ENCODE measurements around the gene ACACB. TPM values are rescaled to one million over a fixed set of nuclear protein-coding genes. Genes with fewer than 3 reads are reported as not detected.
A peak's percentile ranks its signal among the peaks of the same experiment; 100 is the strongest.

Gene ACACB
- total RNA-seq, 1 experiment from 2014 or later: 21.7 TPM

DNA sequence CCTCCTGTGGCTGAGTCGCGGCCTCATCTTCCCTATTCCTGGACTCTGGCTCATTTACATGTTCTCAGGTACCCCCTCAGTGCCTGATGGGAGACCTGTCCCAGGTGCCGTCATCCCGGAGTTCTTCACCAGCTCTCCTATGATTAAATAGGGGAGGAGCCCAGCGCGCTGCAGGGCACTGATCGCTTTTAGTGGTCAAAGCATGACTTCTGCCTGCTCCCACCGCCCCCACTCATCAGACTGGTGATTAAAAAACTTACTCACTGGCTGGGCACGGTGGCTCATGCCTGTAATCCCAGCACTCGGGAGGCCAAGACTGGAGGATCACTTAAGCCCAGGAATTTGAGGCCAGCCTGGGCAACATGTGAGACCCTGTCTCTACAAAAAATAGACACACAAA, 106.8 kb downstream of the ACACB start:
- POLR2A ChIA-PET (ENCODE audit: unreplicated experiment): no interaction called here
- H3K9me2 ChIP-seq (replicated peaks; ENCODE audit: low read length): no peaks in the 10 kb centered on the region
- DNase-seq (no peak), ATAC-seq (no peak)
- no peaks in the 10 kb centered on the region for H3K27me3 ChIP-seq (ENCODE audit: low read length)
- TF ChIP-seq EZH2phosphoT487 (IDR thresholded peaks at IDR 0.05; ENCODE audit: borderline replicate concordance, low read length) (no peak), EZH2 (IDR thresholded peaks at IDR 0.05; ENCODE audit: low read length, unreplicated experiment) (no peak)
- TF ChIP-seq, protein P1, sequence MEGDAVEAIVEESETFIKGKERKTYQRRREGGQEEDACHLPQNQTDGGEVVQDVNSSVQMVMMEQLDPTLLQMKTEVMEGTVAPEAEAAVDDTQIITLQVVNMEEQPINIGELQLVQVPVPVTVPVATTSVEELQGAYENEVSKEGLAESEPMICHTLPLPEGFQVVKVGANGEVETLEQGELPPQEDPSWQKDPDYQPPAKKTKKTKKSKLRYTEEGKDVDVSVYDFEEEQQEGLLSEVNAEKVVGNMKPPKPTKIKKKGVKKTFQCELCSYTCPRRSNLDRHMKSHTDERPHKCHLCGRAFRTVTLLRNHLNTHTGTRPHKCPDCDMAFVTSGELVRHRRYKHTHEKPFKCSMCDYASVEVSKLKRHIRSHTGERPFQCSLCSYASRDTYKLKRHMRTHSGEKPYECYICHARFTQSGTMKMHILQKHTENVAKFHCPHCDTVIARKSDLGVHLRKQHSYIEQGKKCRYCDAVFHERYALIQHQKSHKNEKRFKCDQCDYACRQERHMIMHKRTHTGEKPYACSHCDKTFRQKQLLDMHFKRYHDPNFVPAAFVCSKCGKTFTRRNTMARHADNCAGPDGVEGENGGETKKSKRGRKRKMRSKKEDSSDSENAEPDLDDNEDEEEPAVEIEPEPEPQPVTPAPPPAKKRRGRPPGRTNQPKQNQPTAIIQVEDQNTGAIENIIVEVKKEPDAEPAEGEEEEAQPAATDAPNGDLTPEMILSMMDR (conservative IDR thresholded peaks at IDR 0.05; ENCODE audit: low read depth, low read length): no peak
- no peak overlapping the region for H3K4me3 ChIP-seq (ENCODE audit: low read length)
- no peaks in the 10 kb centered on the region for H4K20me1 ChIP-seq (ENCODE audit: low read length)
- CTCF ChIA-PET: no interaction called here
- BruUV-seq (replicated peaks): no TSS peak
- H3K79me2 ChIP-seq (ENCODE audit: low read length): no peaks in the 10 kb centered on the region
- no peaks in the 10 kb centered on the region for H3K4me1 ChIP-seq (ENCODE audit: insufficient read depth, low read length)
- H3K9me3 ChIP-seq (ENCODE audit: low read length): no peaks in the 10 kb centered on the region
- no peaks in the 10 kb centered on the region for H3F3A ChIP-seq (ENCODE audit: low read length, unreplicated experiment)
- H3K36me3 ChIP-seq (ENCODE audit: low read depth, low read length): 0 out of 2 replicates have a peak, but pooled peaks cover 12% of the 10 kb centered on the region
- H3K27ac ChIP-seq (ENCODE audit: low read length): no peak overlapping the region
- H2AFZ ChIP-seq (ENCODE audit: low read length): no peak overlapping the region
- intact Hi-C loops (cut with micrococcal nuclease): no loop called here
- H3K9ac ChIP-seq (ENCODE audit: low read length): no peak overlapping the region
- no peak overlapping the region for H3K4me2 ChIP-seq (ENCODE audit: low read length)

DNA sequence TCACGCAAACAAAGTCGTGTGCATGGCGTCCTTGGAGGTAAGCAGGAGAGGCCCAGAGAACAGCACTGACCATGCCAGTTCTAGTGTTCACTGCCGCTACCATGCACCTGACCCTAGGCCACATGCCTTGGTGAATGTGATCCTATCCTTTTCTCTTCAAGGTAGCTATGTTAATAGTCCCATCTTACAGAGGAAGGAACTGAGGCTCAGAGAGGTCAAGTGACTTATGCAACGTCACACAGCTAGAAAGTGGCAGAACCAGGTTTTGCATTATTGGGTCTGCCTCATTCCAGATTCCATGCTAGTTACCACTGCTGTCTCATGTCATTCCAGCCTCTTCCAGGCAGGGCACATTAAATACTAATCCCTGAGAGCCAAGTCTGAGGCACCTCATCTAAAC, 107.5 kb downstream of the ACACB start:
- Histone ChIP-seq H3K27ac (ENCODE audit: low read length) (no peak overlapping the region), H3K9me2 (replicated peaks; ENCODE audit: low read length) (no peaks in the 10 kb centered on the region), H4K20me1 (ENCODE audit: low read length) (no peaks in the 10 kb centered on the region), H2AFZ (ENCODE audit: low read length) (no peak overlapping the region), H3K27me3 (ENCODE audit: low read length) (no peaks in the 10 kb centered on the region), H3K36me3 (ENCODE audit: low read depth, low read length) (0 out of 2 replicates have a peak, but pooled peaks cover 12% of the 10 kb centered on the region), H3K9ac (ENCODE audit: low read length) (no peak overlapping the region), H3K79me2 (ENCODE audit: low read length) (no peaks in the 10 kb centered on the region), H3K9me3 (ENCODE audit: low read length) (no peaks in the 10 kb centered on the region), H3K4me3 (ENCODE audit: low read length) (no peak overlapping the region), H3F3A (ENCODE audit: low read length, unreplicated experiment) (no peaks in the 10 kb centered on the region), H3K4me2 (ENCODE audit: low read length) (no peak overlapping the region), H3K4me1 (ENCODE audit: insufficient read depth, low read length) (no peaks in the 10 kb centered on the region)
- ChIA-PET POLR2A (ENCODE audit: unreplicated experiment) (no interaction called here), CTCF (no interaction called here)
- TF ChIP-seq EZH2phosphoT487 (IDR thresholded peaks at IDR 0.05; ENCODE audit: borderline replicate concordance, low read length): no peak
- no peak for TF ChIP-seq EZH2 (IDR thresholded peaks at IDR 0.05; ENCODE audit: low read length, unreplicated experiment)
- TF ChIP-seq, protein P1 (conservative IDR thresholded peaks at IDR 0.05; ENCODE audit: low read depth, low read length): no peak
- intact Hi-C loops (cut with micrococcal nuclease): no loop called here
- BruUV-seq (replicated peaks): no TSS peak
- ATAC-seq (no peak), DNase-seq (no peak)

DNA sequence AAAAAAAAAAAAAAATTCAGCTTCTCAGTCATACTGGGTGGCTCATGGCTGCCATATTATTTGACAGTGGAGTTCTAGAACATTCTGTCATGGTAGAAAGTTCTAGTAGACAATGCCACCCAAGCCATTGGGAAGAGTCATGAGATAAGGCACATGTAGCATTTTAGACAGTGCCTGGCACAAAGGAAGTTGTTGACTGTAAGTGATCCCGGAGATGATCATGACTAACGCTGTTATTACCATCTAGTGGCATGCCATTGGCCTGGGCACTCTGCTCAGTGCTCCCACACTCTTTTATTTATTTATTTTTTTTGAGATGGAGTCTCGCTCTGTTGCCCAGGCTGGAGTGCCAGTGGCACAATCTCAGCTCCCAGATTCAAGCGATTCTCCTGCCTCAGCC, 112.3 kb downstream of the ACACB start:
- no peak overlapping the region for H2AFZ ChIP-seq (ENCODE audit: low read length)
- CTCF ChIA-PET: no interaction called here

More for the DNA sequence above, 112.3 kb downstream of the ACACB start:
- peaks cover 5% of the 10 kb centered on the region; the same call in 1 of the 2 replicates for H3K36me3 ChIP-seq (ENCODE audit: low read depth, low read length)
- H3K9me3 ChIP-seq (ENCODE audit: low read length): no peaks in the 10 kb centered on the region
- POLR2A ChIA-PET (ENCODE audit: unreplicated experiment): no interaction called here
- ATAC-seq (peak; percentile 22; the same call in 1 of the 2 replicates), DNase-seq (peak; percentile 18)
- no peaks in the 10 kb centered on the region for H3K4me1 ChIP-seq (ENCODE audit: insufficient read depth, low read length)
- H3K4me2 ChIP-seq (ENCODE audit: low read length): no peak overlapping the region
- H3K79me2 ChIP-seq (ENCODE audit: low read length): no peaks in the 10 kb centered on the region
- no peak overlapping the region for H3K9ac ChIP-seq (ENCODE audit: low read length)
- no peaks in the 10 kb centered on the region for H4K20me1 ChIP-seq (ENCODE audit: low read length)
- H3K27ac ChIP-seq (ENCODE audit: low read length): no peak overlapping the region
- no peaks in the 10 kb centered on the region for H3K27me3 ChIP-seq (ENCODE audit: low read length)
- no TSS peak for BruUV-seq (replicated peaks)
- no peaks in the 10 kb centered on the region for H3F3A ChIP-seq (ENCODE audit: low read length, unreplicated experiment)
- no peak overlapping the region for H3K4me3 ChIP-seq (ENCODE audit: low read length)
- TF ChIP-seq EZH2phosphoT487 (IDR thresholded peaks at IDR 0.05; ENCODE audit: borderline replicate concordance, low read length): no peak
- no peak for TF ChIP-seq EZH2 (IDR thresholded peaks at IDR 0.05; ENCODE audit: low read length, unreplicated experiment)
- TF ChIP-seq, protein P1 (conservative IDR thresholded peaks at IDR 0.05; ENCODE audit: low read depth, low read length): no peak
- no peaks in the 10 kb centered on the region for H3K9me2 ChIP-seq (replicated peaks; ENCODE audit: low read length)
- intact Hi-C loops (cut with micrococcal nuclease): no loop called here
